Measurements from ENCODE around the gene DNMT3A. TPM values are rescaled to one million over a fixed set of nuclear protein-coding genes. Genes with fewer than 3 reads are reported as not detected.

Gene DNMT3A
- 207 and 215 TPM in 2 replicates for total RNA-seq (2021)
- long read RNA-seq, full-length matches to known transcripts, result 347 of 607 reads
- long read RNA-seq, partial matches to known transcripts, result 62 of 607 reads
- long read RNA-seq, other reads (novel, unspliced or antisense), result 198 of 607 reads

DNA sequence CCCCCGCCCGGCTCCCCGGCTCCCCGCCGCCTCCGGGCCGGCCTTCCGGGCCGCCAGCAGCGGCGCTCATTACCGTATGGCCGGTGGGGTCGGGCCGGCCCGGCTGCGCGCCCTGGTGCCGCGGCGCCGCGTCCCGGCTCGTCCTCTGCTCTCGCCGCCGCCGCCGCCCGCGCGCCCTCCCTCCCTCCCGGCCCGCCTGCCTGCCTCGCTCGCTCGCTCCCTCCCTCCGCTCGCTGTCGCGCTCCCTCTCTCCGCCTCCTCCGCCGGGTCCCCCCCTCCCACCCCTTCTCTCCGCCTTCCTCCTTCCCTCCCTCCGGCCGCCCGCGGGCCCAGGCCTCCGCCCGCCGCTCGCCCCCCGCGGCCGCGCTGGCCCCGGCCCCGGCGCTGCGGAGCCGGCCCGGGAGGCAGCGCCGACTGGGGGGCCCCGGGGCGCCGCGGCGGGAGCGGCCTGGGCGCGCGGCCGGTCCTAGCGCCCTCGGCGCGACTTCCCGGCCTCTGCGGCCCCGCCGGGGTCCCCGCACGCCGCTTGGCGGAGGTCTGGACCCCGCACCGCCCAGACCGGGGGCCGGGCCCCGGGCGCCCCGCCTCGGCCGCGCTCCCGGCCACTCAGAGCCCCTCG lies at the start of gene DNMT3A:
DNMT3A (minus strand) TSS at position 173 of the 619 bp plus-strand sequence. CDS start 27,941 bp downstream, outside the sequence.
- H3K79me1 ChIP-seq (ENCODE audit: insufficient read depth, low read depth, low read length, poor library complexity, severe bottlenecking), result no peaks in the 10 kb centered on the region
- Mint-ChIP-seq H3K9me3 (no peaks in the 10 kb centered on the region), H3K27me3 (ENCODE audit: low read depth) (peaks cover 30% of the 10 kb centered on the region), H3K4me3 (peak within 1 kb of the TSS; percentile 62 to 82), H3K27ac (no peak within 1 kb of the TSS), H3K36me3 (ENCODE audit: insufficient read depth in 1 of 3, low read depth in 3 of 3) (no peaks in the 10 kb centered on the region; a peak in 1 of 7 replicates), H3K4me1 (peaks cover 24 to 31% of the 10 kb centered on the region in 2 experiments)
- H3K27me3 ChIP-seq (ENCODE audit: insufficient read depth, low read length), result no peaks in the 10 kb centered on the region; the same call in 1 of the 2 replicates
- no peak within 1 kb of the TSS for H3K27ac ChIP-seq (ENCODE audit: insufficient read length, low read depth, low read length)
- DNase-seq, result peak; percentile 62
- H4K20me1 ChIP-seq (ENCODE audit: control insufficient read depth, insufficient read depth, insufficient read length), result no peaks in the 10 kb centered on the region
- TF ChIP-seq, protein P1, sequence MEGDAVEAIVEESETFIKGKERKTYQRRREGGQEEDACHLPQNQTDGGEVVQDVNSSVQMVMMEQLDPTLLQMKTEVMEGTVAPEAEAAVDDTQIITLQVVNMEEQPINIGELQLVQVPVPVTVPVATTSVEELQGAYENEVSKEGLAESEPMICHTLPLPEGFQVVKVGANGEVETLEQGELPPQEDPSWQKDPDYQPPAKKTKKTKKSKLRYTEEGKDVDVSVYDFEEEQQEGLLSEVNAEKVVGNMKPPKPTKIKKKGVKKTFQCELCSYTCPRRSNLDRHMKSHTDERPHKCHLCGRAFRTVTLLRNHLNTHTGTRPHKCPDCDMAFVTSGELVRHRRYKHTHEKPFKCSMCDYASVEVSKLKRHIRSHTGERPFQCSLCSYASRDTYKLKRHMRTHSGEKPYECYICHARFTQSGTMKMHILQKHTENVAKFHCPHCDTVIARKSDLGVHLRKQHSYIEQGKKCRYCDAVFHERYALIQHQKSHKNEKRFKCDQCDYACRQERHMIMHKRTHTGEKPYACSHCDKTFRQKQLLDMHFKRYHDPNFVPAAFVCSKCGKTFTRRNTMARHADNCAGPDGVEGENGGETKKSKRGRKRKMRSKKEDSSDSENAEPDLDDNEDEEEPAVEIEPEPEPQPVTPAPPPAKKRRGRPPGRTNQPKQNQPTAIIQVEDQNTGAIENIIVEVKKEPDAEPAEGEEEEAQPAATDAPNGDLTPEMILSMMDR (conservative IDR thresholded peaks at IDR 0.05), result no peak
- no peak within 1 kb of the TSS for H4K91ac ChIP-seq (ENCODE audit: insufficient read length, low read depth, low read length)
- H3K23ac ChIP-seq (ENCODE audit: insufficient read length, low read depth, low read length), result no peak within 1 kb of the TSS
- H3K9me3 ChIP-seq (ENCODE audit: control insufficient read depth, low read depth, low read length), result no peaks in the 10 kb centered on the region
- H2AK5ac ChIP-seq (ENCODE audit: insufficient read length, low read length), result no peak within 1 kb of the TSS
- no peak within 1 kb of the TSS for H3T11ph ChIP-seq (ENCODE audit: low read length)
- peak within 1 kb of the TSS; percentile 50 for H3K4me2 ChIP-seq (ENCODE audit: insufficient read depth, insufficient read length, low read length)
- no peak within 1 kb of the TSS for H4K8ac ChIP-seq (replicated peaks; ENCODE audit: insufficient read length, low read depth, low read length)
- H3K56ac ChIP-seq (ENCODE audit: insufficient read length, low read depth, low read length), result no peak within 1 kb of the TSS
- H3K4ac ChIP-seq (ENCODE audit: low read depth, low read length), result no peak within 1 kb of the TSS
- no peak within 1 kb of the TSS for H3K9ac ChIP-seq (ENCODE audit: extremely low read depth, insufficient read length, low read length)
- no CpG with 5 or more reads among the region's 100 CpGs for WGBS (ENCODE audit: extremely low coverage, insufficient read length, low lambda C conversion rate)
- no peak within 1 kb of the TSS for H2BK20ac ChIP-seq (ENCODE audit: low read depth, low read length, poor library complexity, severe bottlenecking)
- H2AFZ ChIP-seq (ENCODE audit: low read length), result no peak within 1 kb of the TSS
- H2BK5ac ChIP-seq (ENCODE audit: insufficient read length, low read length), result no peak within 1 kb of the TSS
- H2BK120ac ChIP-seq (ENCODE audit: low read depth, low read length, poor library complexity, severe bottlenecking), result no peak within 1 kb of the TSS
- no peak within 1 kb of the TSS for H2BK12ac ChIP-seq (ENCODE audit: insufficient read length, low read depth, low read length)
- H3K23me2 ChIP-seq (ENCODE audit: insufficient read length, low read depth, low read length, poor library complexity, severe bottlenecking), result peaks cover 6% of the 10 kb centered on the region
- no peak within 1 kb of the TSS for H4K5ac ChIP-seq (ENCODE audit: insufficient read length, low read depth, low read length)
- no peak within 1 kb of the TSS for H3K18ac ChIP-seq (ENCODE audit: insufficient read length, low read depth, low read length)
- peaks cover 1% of the 10 kb centered on the region; the same call in 1 of the 2 replicates for H3K4me1 ChIP-seq (ENCODE audit: insufficient read depth, low read length)
- no peaks in the 10 kb centered on the region for H3K79me2 ChIP-seq (ENCODE audit: insufficient read depth, low read length)
- H2BK15ac ChIP-seq (ENCODE audit: low read depth, low read length), result no peak within 1 kb of the TSS
- no peak within 1 kb of the TSS; the same call in 1 of the 2 replicates for H3K14ac ChIP-seq (ENCODE audit: insufficient read depth, low read length)

Data from H9 (cell line).